H9 (cell line): Measurements from ENCODE around the gene NXN. TPM values are rescaled to one million over a fixed set of nuclear protein-coding genes. Genes with fewer than 3 reads are reported as not detected.

Source experiments
- DNase-seq: peaks from one replicate; pipeline ENCODE4 v3.0.0-alpha.2; 2017
- H2AFZ ChIP-seq: one replicate; pipeline ENCODE4 v1.6.1; 2013; ENCODE audit warnings: mild to moderate bottlenecking, low read length, control low read depth, moderate library complexity
- H2AK5ac ChIP-seq: 2 replicates; pipeline ENCODE4 v1.6.1; 2013; ENCODE audit warnings: low read length, control low read depth, mixed read lengths; ENCODE audit not compliant: insufficient read length
- H2BK120ac ChIP-seq: one replicate; pipeline ENCODE4 v1.6.1; 2013; ENCODE audit warnings: low read depth, mild to moderate bottlenecking, low read length, control low read depth, inconsistent platforms; ENCODE audit not compliant: poor library complexity, severe bottlenecking
- H2BK12ac ChIP-seq: 2 replicates; pipeline ENCODE4 v1.6.1; 2013; ENCODE audit warnings: low read length, control low read depth, mixed read lengths, low read depth; ENCODE audit not compliant: insufficient read length
- H2BK15ac ChIP-seq: 2 replicates; pipeline ENCODE4 v1.6.1; 2013; ENCODE audit warnings: low read depth, low read length, control low read depth
- H2BK20ac ChIP-seq: one replicate; pipeline ENCODE4 v1.6.1; 2013; ENCODE audit warnings: low read depth, mild to moderate bottlenecking, low read length, control low read depth, inconsistent platforms; ENCODE audit not compliant: poor library complexity, severe bottlenecking
- H2BK5ac ChIP-seq: 2 replicates; pipeline ENCODE4 v1.6.1; 2013; ENCODE audit warnings: low read length, control low read depth, mixed read lengths; ENCODE audit not compliant: insufficient read length
- H3K14ac ChIP-seq: 2 replicates; pipeline ENCODE4 v1.6.1; 2013; ENCODE audit warnings: low read length, control low read depth; ENCODE audit not compliant: insufficient read depth
- H3K18ac ChIP-seq: 2 replicates; pipeline ENCODE4 v1.6.1; 2013; ENCODE audit warnings: low read depth, mild to moderate bottlenecking, mixed read lengths, low read length, control low read depth; ENCODE audit not compliant: insufficient read length
- H3K23ac ChIP-seq: 2 replicates; pipeline ENCODE4 v1.6.1; 2013; ENCODE audit warnings: low read length, control low read depth, mixed read lengths, low read depth; ENCODE audit not compliant: insufficient read length
- H3K23me2 ChIP-seq: 2 replicates; pipeline ENCODE4 v1.6.1; 2013; ENCODE audit warnings: low read depth, mild to moderate bottlenecking, mixed read lengths, low read length, control low read depth; ENCODE audit not compliant: insufficient read length, poor library complexity, severe bottlenecking
- H3K27ac ChIP-seq: 2 replicates; pipeline ENCODE4 v1.5.1; 2013; ENCODE audit warnings: low read length, control low read depth, mixed read lengths, low read depth; ENCODE audit not compliant: insufficient read length
- H3K27me3 ChIP-seq: 2 replicates; pipeline ENCODE4 v1.6.1; 2013; ENCODE audit warnings: low read length, control low read depth, inconsistent platforms; ENCODE audit not compliant: insufficient read depth
- H3K4ac ChIP-seq: 2 replicates; pipeline ENCODE4 v1.6.1; 2013; ENCODE audit warnings: low read depth, mild to moderate bottlenecking, control low read depth, inconsistent platforms, low read length, moderate library complexity
- H3K4me1 ChIP-seq: 2 replicates; pipeline ENCODE4 v1.6.1; 2013; ENCODE audit warnings: low read length, control low read depth, inconsistent platforms; ENCODE audit not compliant: insufficient read depth
- H3K4me2 ChIP-seq: 2 replicates; pipeline ENCODE4 v1.6.1; 2013; ENCODE audit warnings: low read length, control low read depth, mixed read lengths; ENCODE audit not compliant: insufficient read length, insufficient read depth
- H3K56ac ChIP-seq: 2 replicates; pipeline ENCODE4 v1.6.1; 2013; ENCODE audit warnings: low read depth, mild to moderate bottlenecking, mixed read lengths, low read length, control low read depth; ENCODE audit not compliant: insufficient read length
- H3K79me1 ChIP-seq: 2 replicates; pipeline ENCODE4 v1.6.1; 2013; ENCODE audit warnings: low read depth, mild to moderate bottlenecking, moderate library complexity, low read length, control low read depth, inconsistent platforms; ENCODE audit not compliant: insufficient read depth, poor library complexity, severe bottlenecking
- H3K79me2 ChIP-seq: 2 replicates; pipeline ENCODE4 v1.6.1; 2013; ENCODE audit warnings: low read length, control low read depth, inconsistent platforms; ENCODE audit not compliant: insufficient read depth
- H3K9ac ChIP-seq: 2 replicates; pipeline ENCODE4 v1.6.1; 2013; ENCODE audit warnings: low read length, control low read depth, mixed read lengths; ENCODE audit not compliant: insufficient read length; ENCODE audit errors: extremely low read depth
- H3K9me3 ChIP-seq: one replicate; pipeline ENCODE4 v1.6.1; 2013; ENCODE audit warnings: low read depth, low read length, inconsistent platforms; ENCODE audit not compliant: control insufficient read depth
- H3T11ph ChIP-seq: one replicate; pipeline ENCODE4 v1.6.1; 2013; ENCODE audit warnings: mild to moderate bottlenecking, low read length, control low read depth, inconsistent platforms
- H4K20me1 ChIP-seq: one replicate; pipeline ENCODE4 v1.6.1; 2013; ENCODE audit not compliant: control insufficient read depth, insufficient read length, insufficient read depth
- H4K5ac ChIP-seq: 2 replicates; pipeline ENCODE4 v1.6.1; 2013; ENCODE audit warnings: low read depth, mild to moderate bottlenecking, mixed read lengths, low read length, control low read depth; ENCODE audit not compliant: insufficient read length
- H4K8ac ChIP-seq: replicated peaks from 2 replicates; pipeline ENCODE4 v1.6.1; 2013; ENCODE audit warnings: low read length, control low read depth, mixed read lengths, low read depth; ENCODE audit not compliant: insufficient read length
- H4K91ac ChIP-seq: 2 replicates; pipeline ENCODE4 v1.6.1; 2013; ENCODE audit warnings: low read depth, mild to moderate bottlenecking, moderate library complexity, mixed read lengths, low read length, control low read depth; ENCODE audit not compliant: insufficient read length
- H3K27ac Mint-ChIP-seq, 3 experiments: 2 replicates in 2 of 3; 3 replicates in 1 of 3; pipeline ENCODE4 v1.8.0; 2020 to 2021; ENCODE audit warnings: mixed read lengths in 3 of 3, mild to moderate bottlenecking in 1 of 3, moderate library complexity in 1 of 3
- H3K27me3 Mint-ChIP-seq: 2 replicates; pipeline ENCODE4 v1.8.0; 2021; ENCODE audit warnings: low read depth, mild to moderate bottlenecking, moderate library complexity, mixed read lengths
- H3K36me3 Mint-ChIP-seq, 3 experiments: 2 replicates in 2 of 3; 3 replicates in 1 of 3; pipeline ENCODE4 v1.8.0; 2020 to 2021; ENCODE audit warnings: low read depth in 3 of 3, mixed read lengths in 3 of 3; ENCODE audit not compliant: insufficient read depth in 1 of 3
- H3K4me1 Mint-ChIP-seq, 2 experiments: 2 replicates each; pipeline ENCODE4 v1.8.0; 2020; ENCODE audit warnings: mixed read lengths in 2 of 2
- H3K4me3 Mint-ChIP-seq, 2 experiments: 2 replicates in 1 of 2; 3 replicates in 1 of 2; pipeline ENCODE4 v1.8.0; 2020 to 2021; ENCODE audit warnings: mild to moderate bottlenecking in 2 of 2, mixed read lengths in 2 of 2, moderate library complexity in 1 of 2
- H3K9me3 Mint-ChIP-seq, 2 experiments: 2 replicates in 1 of 2; 3 replicates in 1 of 2; pipeline ENCODE4 v1.8.0; 2020; ENCODE audit warnings: mild to moderate bottlenecking in 2 of 2, mixed read lengths in 2 of 2, moderate library complexity in 1 of 2
- WGBS: extraction: QIAGEN DNeasy Blood & Tissue Kit; methylation state at CpG from one replicate; pipeline ENCODE4 v1.1.7; 2013; ENCODE audit warnings: missing lambda C conversion rate, low lambda C conversion rate, mixed read lengths; ENCODE audit not compliant: insufficient read length; ENCODE audit errors: extremely low coverage; 5-methylcytosine and 5-hydroxymethylcytosine counted together
- total RNA-seq: library from RNA; stranded (reverse); gene quantifications from 2 replicates; pipeline ENCODE4 v1.2.1, GENCODE V29; 2021
- TF ChIP-seq, protein P1 (sequence below): fragments of 200-600 bp; sonication (generic); conservative IDR thresholded peaks from 3 replicates; pipeline ENCODE4 v1.8.0; 2021; ENCODE audit warnings: antibody characterized with exemption, mild to moderate bottlenecking

Gene NXN
- total RNA-seq, 1 experiment from 2014 or later: 93.6 TPM

DNA sequence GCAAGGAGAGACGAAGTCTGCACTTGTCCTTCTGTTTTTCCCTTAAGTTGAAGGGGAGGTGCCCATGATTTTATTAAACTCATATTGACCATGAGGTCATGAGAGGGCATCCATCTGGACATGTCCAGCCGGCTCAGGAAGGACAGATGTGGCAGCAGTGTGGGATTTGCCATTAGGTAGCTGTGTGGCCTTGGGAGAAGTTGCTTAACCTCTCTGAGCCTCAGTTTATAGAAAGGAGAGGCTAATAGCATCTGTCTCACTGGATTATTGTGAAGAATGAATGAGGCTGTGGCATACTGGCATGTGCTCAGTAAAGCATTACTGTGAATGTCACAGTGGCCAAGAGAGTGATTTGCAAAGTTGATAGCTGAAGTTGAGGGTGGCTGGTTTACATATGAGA is 18.5 kb upstream of the NXN start:
- Histone ChIP-seq H4K5ac (no peak overlapping the region), H2BK20ac (no peak overlapping the region), H4K20me1 (no peaks in the 10 kb centered on the region), H2AFZ (no peak overlapping the region), H3K9me3 (no peaks in the 10 kb centered on the region), H3T11ph (no peak overlapping the region), H2BK120ac (no peak overlapping the region), H4K8ac (no peak overlapping the region), H2BK12ac (no peak overlapping the region), H3K23ac (no peak overlapping the region), H3K79me1 (no peaks in the 10 kb centered on the region), H4K91ac (no peak overlapping the region), H3K4ac (no peak overlapping the region), H3K14ac (no peak overlapping the region), H3K27ac (no peak overlapping the region), H2BK15ac (no peak overlapping the region), H3K4me2 (peak overlapping the region; percentile 95), H3K79me2 (no peaks in the 10 kb centered on the region; the same call in 1 of the 2 replicates), H3K23me2 (peaks cover 3% of the 10 kb centered on the region), H3K56ac (no peak overlapping the region), H3K27me3 (no peaks in the 10 kb centered on the region; the same call in 1 of the 2 replicates), H3K9ac (peak overlapping the region; percentile 12), H2BK5ac (no peak overlapping the region), H2AK5ac (no peak overlapping the region), H3K18ac (no peak overlapping the region), H3K4me1 (peaks cover 2% of the 10 kb centered on the region; the same call in 1 of the 2 replicates)
- Mint-ChIP-seq H3K4me1 (peaks cover 8% of the 10 kb centered on the region in 2 experiments), H3K36me3 (peaks cover 14 to 38% (median 37%) of the 10 kb centered on the region in 3 experiments; a peak in 6 of 7 replicates), H3K9me3 (peaks cover 3 to 10% of the 10 kb centered on the region in 2 experiments; a peak in 4 of 5 replicates), H3K27me3 (peaks cover 11% of the 10 kb centered on the region), H3K27ac (no peak overlapping the region), H3K4me3 (peak overlapping the region; percentile 94 to 97)
- no peak for DNase-seq
- TF ChIP-seq, protein P1, sequence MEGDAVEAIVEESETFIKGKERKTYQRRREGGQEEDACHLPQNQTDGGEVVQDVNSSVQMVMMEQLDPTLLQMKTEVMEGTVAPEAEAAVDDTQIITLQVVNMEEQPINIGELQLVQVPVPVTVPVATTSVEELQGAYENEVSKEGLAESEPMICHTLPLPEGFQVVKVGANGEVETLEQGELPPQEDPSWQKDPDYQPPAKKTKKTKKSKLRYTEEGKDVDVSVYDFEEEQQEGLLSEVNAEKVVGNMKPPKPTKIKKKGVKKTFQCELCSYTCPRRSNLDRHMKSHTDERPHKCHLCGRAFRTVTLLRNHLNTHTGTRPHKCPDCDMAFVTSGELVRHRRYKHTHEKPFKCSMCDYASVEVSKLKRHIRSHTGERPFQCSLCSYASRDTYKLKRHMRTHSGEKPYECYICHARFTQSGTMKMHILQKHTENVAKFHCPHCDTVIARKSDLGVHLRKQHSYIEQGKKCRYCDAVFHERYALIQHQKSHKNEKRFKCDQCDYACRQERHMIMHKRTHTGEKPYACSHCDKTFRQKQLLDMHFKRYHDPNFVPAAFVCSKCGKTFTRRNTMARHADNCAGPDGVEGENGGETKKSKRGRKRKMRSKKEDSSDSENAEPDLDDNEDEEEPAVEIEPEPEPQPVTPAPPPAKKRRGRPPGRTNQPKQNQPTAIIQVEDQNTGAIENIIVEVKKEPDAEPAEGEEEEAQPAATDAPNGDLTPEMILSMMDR: no peak
- WGBS: no CpG with 5 or more reads among the region's 2 CpGs
